IPS DF 4.7 (cell line): ENCODE results near the gene POLR3K.
"Not testable (repeated sequence)": the region's sequence is repeated elsewhere in the genome, so short reads cannot be mapped to it uniquely, and the experiment has no call there.

Experiments used
- DNase-seq: peaks from one replicate; pipeline ENCODE4 v3.0.0-alpha.2; 2013; ENCODE audit warnings: low spot score; ENCODE audit errors: extremely low read depth

Gene POLR3K

DNA sequence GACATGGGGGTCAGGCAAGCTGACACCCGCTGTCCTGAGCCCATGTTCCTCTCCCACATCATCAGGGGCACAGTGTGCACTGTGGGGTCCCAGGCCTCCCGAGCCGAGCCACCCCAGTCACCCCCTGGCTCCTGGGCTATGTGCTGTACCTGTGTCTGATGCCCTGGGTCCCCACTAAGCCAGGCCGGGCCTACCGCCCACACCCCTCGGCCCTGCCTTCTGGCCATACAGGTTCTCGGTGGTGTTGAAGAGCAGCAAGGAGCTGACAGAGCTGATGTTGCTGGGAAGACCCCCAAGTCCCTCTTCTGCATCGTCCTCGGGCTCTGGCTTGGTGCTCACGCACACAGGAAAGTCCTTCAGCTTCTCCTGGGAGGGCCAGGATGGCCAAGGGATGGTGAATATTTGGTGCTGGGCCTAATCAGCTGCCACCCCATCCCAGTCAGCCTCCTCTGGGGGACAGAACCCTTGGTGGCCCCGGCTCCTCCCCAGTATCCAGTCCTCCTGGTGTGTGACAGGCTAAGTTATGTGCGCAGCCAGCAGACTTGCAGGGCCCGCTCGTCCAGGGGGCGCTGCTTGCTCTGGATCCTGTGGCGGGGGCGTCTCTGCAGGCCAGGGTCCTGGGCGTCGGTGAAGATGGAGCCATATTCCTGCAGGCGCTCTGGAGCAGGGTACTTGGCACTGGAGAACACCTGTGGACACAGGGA is 36.2 kb downstream of the POLR3K start:
- not testable (repeated sequence) for DNase-seq

DNA sequence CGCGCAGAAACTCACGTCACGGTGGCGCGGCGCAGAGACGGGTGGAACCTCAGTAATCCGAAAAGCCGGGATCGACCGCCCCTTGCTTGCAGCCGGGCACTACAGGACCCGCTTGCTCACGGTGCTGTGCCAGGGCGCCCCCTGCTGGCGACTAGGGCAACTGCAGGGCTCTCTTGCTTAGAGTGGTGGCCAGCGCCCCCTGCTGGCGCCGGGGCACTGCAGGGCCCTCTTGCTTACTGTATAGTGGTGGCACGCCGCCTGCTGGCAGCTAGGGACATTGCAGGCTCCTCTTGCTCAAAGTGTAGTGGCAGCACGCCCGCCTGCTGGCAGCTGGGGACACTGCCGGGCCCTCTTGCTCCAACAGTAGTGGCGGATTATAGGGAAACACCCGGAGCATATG is 42.6 kb downstream of the POLR3K start:
- not testable (repeated sequence) for DNase-seq

DNA sequence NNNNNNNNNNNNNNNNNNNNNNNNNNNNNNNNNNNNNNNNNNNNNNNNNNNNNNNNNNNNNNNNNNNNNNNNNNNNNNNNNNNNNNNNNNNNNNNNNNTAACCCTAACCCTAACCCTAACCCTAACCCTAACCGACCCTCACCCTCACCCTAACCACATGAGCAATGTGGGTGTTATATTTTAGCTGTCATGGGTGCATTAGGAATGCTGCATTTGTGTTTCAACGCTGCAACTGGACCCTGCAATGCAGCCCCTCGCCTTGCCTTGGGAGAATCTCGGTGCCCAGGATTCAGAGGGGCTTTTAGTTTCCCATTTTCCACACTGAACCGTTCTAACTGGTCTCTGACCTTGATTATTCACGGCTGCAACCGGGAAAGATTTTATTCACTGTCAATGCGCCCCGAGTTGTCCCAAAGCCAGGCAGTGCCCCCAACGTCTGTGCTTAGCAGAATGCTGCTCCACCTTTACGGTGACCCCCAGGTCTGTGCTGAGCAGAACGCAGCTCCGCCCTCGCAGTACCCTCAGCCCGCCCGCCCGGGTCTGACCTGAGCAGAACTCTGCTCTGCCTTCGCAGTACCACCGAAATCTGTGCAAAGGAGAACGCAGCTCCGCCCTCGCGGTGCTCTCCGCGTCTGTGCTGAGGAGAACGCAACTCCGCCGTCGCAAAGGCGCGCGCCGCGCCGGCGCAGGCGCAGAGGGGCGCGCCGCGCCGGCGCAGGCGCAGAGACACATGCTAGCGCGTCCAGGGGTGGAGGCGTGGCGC is 43.3 kb downstream of the POLR3K start:
- DNase-seq = no peak
